Fibroblast of skin of abdomen (primary cell): ENCODE data around the gene SPSB1.
A peak's percentile ranks its signal among the peaks of the same experiment; 100 is the strongest.
"Not testable (repeated sequence)": the region's sequence is repeated elsewhere in the genome, so short reads cannot be mapped to it uniquely, and the experiment has no call there.

Experiments used
- DNase-seq: peaks from one replicate; pipeline ENCODE4 v3.0.0-alpha.2; 2013

The SPSB1 gene

GRCh38 chr1:9369964-9370788 lies 77.5 kb downstream of the SPSB1 start:
- DNase-seq, result no peak

- peak; percentile 98 for DNase-seq
Measured at GRCh38 chr1:9371391-9371935, 78.8 kb downstream of the SPSB1 start.

- DNase-seq, result no peak
Measured at GRCh38 chr1:9371951-9372350, 79.3 kb downstream of the SPSB1 start.

GRCh38 chr1:9373619-9374018 lies 80.9 kb downstream of the SPSB1 start:
- DNase-seq, result no peak

GRCh38 chr1:9374748-9375341 lies 82.2 kb downstream of the SPSB1 start:
- DNase-seq, result peak; percentile 56

- peak; percentile 88 for DNase-seq
Measured at GRCh38 chr1:9375912-9376311, 83.2 kb downstream of the SPSB1 start.

- no peak for DNase-seq
Measured at GRCh38 chr1:9376430-9376829, 83.7 kb downstream of the SPSB1 start.

GRCh38 chr1:9376886-9377333 lies 84.2 kb downstream of the SPSB1 start:
- peak; percentile 80 for DNase-seq

GRCh38 chr1:9378801-9379200 lies 86.1 kb downstream of the SPSB1 start:
- DNase-seq, result no peak

GRCh38 chr1:9380711-9381110 lies 88.0 kb downstream of the SPSB1 start:
- no peak for DNase-seq

- DNase-seq, result no peak
Measured at GRCh38 chr1:9382643-9383491, 90.2 kb downstream of the SPSB1 start.

GRCh38 chr1:9384128-9384527 lies 91.4 kb downstream of the SPSB1 start:
- DNase-seq, result no peak

- DNase-seq, result peak; percentile 60
Measured at GRCh38 chr1:9384751-9385245, 92.1 kb downstream of the SPSB1 start.

GRCh38 chr1:9385392-9385791 lies 92.7 kb downstream of the SPSB1 start:
- not testable (repeated sequence) for DNase-seq

GRCh38 chr1:9385801-9386573 lies 93.3 kb downstream of the SPSB1 start:
- DNase-seq, result no peak

- DNase-seq, result peak; percentile 46
Measured at GRCh38 chr1:9388335-9389180, 95.9 kb downstream of the SPSB1 start.

- DNase-seq, result no peak
Measured at GRCh38 chr1:9389968-9390367, 97.3 kb downstream of the SPSB1 start.

- no peak for DNase-seq
Measured at GRCh38 chr1:9391620-9392019, 98.9 kb downstream of the SPSB1 start.

- no peak for DNase-seq
Measured at GRCh38 chr1:9394010-9394409, 101.3 kb downstream of the SPSB1 start.

GRCh38 chr1:9395018-9395417 lies 102.3 kb downstream of the SPSB1 start:
- no peak for DNase-seq

- DNase-seq, result no peak
Measured at GRCh38 chr1:9397047-9397446, 104.4 kb downstream of the SPSB1 start.
